ENCODE results near the gene EVC.

Gene EVC

DNA sequence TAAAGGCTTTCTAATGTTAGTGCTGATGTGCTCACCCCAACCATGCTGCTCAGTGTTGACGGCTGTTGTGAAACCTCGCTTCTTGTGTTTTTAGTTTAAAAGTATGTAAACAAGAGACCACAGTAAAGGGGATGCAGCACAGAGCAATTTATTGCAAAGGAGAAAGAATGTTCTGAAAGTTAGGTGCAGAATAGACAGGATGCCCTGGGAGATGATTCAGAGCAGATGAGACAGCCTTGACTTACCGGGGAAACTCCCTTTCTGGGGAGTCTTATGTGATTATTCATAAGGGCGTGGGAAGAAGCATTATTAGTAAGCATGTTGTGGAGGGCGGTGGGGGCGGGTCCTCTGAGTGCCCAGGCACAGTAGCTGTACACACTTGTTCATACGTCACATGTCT is 47.7 kb downstream of the EVC start:
- no peak for DNase-seq

DNA sequence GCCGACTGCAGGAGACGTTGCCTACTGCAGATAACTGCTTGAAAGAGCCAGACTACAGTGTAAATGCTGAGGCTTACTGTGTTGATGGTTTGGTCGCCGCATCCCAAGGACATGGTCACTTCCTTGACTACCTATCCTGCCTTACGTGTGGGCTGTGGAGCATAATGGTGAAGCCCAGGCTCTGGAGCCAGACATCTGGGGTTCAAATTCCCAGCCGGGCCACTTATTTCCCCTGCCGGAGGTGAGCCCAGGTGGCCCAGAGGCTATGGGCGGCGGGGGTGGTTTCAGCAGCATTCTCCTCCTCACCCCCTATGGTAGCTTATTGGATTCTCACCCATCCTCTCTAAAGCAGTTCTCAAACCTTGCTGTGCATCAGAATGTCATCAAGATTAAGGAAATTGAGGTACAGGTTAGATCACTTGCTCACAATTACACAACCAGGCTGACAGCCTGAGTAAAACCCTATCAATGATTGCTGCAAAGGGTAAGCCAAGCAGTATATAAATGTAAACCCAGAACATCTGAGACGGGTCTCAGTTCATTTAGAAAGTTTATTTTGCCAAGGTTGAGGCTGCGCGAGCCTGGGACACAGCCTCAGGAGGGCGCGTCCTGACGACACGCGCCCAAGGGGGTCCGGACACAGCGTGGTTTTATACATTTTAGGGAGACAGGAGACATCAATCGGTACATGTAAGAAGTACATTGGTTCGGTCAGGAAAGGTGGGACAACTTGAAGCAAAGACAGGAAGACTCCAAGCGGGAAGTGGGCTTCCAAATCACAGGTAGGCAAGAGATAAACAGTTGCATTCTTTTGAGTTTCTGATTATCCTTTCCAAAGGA is 48.5 kb downstream of the EVC start:
- no peak for DNase-seq

DNA sequence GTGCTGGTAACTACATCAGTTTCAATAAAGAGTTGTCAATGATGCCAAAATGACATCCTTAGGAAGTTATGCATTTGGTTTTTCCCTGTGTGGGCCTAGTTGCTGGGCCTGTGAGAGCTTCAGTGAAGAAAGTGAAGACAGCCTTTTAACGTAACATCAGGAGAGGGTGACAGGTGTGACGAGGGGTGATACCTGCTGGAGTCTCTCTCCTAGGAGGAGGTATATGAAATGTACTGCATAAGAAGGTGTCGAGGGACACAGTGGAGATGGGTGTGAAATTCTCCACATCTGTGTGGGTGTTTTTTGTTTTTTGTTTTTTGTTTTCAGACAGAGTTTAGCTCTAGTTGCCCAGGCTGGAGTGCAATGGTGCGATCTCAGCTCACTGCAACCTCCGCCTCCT is 49.2 kb downstream of the EVC start:
- DNase-seq = no peak

DNA sequence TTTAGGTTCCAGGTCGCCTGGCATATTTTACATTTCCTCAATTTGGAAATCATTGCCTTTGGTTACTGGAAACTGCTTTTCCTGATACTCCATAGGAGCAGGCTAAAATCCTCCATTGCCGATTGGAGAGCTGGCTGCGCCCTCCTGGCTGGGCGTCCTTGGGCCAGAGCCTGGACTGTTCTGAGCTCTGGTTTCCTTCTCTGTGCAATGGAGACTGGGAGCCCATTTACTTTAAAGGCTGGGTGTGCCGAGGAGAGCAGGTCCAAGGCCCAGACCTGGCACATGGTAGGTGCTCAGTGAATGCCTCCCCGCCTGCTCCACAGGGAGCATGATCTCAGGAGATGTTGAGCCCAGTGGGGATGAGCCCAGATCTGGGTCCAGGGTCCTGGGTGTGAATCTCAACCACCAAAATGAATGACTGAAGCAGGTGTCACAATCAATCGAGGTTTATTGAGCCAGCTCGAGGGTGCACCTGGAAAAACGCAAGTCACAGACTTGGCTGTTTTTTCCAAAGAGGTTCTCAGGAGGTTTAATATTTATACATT is 50.0 kb downstream of the EVC start:
- DNase-seq = no peak

DNA sequence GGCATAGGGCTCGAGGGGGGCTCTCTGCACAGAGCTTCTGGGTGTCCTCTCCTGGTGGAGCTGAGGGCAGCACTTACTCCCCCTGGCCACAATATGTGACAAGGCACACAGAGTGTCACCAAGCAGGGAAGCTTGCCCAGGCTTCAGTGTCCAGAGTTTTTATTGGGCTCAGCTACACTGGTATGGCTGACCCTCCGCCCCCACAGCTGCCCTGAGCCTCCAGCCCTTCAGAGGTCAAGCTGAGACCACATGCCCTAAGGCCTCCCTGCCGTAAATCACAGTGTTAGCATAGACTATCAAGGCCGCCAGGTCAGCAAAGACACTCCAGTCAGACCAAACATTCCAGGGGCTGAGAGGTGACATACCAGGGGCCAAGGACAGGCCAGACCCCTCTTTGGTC is 59.0 kb downstream of the EVC start:
- DNase-seq = no peak

DNA sequence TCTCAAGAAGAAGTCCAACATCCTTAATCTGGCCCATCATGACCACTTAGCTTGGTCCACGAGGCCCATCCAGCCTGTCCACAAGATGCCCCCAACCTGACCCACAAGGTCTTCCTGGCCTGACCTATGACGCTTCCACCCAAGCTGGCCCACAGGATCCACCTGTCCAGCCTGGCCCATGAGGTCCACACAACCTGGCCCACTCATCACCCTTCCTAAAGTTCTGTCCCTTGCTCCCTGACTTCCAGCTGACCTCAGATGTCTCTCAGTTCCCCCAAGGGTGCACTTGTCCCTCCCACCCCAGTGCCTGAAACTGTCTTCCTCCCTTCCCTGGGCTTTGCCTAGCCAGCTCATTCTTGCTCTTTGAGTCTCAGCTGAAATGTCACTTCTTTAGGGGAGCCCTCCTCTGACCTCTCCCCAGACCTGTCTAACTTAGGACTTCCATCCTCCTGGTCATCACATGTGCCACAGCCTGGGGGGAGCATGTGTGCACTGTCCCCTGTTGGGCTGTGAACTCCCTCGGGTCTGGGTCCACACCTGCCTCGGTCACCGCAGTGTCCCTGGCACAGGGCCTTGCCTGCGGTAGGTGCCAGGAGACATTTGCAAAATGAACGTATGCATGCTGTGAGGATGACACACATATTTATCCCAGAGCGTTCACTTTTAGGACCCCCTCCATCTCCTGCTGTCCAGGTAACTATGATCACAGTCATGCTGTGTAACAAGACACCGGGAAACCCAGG is 61.7 kb downstream of the EVC start:
- DNase-seq = no peak

DNA sequence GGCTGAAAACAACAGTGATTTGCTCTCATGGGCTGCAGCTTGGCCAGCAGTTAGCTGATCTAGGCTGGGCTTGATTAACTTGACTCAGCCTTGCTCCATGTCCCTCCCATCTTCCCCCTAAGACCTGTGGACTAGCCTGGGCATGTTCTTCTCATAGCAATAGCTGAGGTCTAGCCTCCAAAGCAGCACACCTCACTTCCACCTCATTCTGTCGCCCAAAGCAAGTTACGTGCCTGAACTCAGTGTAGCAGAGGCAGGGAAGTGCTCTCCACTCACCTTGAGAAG is 62.2 kb downstream of the EVC start:
- no peak for DNase-seq

DNA sequence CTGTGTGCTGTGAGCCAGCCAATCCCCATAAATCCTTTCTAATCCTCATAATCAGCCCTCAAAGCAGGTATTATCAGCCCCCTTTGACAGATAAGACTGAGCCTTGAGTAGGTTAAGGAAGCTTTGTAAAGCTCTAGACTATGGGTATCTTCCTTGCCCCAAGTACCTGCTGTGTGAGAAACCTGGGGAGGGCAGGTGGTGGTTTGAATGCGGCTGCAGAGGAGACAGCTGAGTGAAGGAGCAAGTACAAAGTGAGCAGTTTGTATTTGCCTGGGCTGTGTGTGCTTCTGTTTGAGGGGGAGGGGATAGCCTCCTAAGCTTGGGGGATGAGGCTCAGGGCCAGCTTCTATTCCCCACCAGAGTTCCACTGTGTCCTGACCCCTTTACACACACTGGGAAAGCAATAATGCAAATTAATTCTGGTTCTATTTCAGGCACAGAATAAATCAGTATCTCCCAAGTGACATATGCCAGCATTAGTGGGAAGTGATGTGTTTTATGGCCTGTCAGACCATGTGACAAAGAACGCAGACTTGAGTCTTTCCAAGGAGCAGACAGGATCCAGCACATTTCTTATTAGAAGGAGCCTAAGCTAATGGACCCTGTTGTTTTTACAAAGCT is 63.5 kb downstream of the EVC start:
- no peak for DNase-seq

DNA sequence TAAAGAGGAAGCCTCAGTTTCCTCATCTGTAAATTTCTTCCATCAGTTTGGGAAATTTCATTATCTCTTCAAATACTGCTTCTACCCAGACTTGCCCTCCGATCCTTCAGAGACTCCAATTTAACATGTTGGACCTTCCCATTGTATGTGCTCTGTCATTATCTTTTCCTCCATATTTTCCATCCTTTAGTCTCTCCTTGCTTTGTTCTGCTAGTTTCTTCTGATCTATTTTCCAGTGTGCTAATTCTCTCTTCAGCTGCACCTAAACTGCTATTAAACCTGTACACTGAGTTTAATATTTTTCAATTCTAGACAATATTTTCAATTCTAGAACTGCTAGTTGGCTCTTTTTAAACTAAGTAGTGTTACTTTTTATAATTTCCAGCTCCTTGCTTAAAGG is 65.5 kb downstream of the EVC start:
- no peak for DNase-seq

DNA sequence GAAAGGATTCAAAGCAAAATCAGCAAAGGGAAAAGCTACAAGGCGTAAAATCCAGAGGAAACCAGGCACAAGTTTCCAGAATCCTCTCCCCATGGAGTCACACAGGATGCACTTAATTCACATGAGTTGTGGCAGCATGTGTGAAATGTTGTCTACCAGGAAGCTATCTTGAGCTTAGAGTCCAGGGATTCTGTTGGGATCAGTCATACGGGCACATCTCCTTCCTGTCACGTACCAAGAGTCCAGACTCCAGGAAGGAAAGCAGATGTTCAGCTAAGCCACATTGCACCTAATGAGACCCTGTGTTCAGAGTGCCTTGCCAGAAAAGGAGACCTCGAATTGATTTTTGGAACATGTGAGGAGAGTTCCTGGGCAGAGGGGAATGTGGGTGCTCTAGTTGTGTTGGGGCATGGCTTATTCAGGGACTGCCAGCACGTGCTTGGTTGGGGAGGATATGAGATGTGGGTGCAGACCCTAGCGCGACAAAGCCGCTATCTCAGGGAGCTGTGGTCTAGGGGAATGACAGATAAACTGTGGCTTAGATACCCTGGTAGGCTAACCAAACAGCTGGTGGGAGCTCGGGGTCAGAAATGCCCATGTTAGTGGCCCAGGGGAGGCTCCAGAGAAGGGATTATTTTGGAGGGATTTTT is 70.0 kb downstream of the EVC start:
- DNase-seq = no peak

DNA sequence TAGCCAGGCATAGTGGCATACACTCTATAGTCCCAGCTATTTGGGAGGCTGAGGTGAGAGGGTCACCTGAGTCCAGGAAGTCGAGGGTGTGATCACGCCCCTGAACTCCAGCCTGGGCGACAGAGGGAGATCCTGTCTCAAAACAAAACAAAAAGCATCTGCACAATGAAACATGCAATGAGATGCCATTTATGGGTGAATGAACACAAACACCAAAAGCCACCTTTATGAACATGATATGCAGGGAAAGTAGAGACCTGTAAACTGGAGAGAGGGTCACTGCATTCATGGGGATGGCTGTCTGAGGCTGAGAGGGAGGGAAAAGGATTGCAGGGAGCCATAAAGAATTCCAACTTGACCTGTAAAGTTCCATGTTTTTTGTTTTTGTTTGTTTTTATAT is 70.7 kb downstream of the EVC start:
- no peak for DNase-seq

DNA sequence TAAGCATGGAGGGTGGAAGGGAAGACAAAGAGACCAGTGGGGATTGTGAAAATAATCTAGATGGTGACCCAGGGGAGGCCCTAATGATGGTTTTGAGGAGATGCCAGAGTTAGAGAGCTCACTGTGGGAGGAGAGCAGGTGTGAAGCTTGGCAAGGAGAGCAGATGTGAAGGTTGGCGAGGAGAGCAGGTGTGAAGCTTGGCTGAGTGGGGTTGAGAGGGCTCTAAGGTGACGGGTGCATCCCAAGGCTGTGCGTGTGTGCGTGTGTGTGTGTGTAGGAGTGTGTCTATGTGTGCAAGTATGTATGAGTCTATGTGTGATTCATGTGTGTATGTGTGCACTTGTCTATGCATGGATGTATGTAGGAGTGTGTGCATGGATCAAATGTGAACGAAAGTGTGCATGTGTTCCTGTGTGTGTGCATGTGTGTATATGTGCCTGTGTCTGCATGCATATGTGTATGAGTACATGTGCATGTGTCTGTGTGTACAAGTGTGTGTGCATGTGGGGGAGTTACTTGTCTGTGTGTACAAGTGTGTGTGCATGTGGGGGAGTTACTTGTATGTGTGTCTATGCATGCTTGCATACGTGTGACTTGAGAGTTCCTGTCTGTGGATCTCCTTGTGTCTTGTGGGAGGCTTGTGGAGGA is 72.0 kb downstream of the EVC start:
- DNase-seq = no peak

DNA sequence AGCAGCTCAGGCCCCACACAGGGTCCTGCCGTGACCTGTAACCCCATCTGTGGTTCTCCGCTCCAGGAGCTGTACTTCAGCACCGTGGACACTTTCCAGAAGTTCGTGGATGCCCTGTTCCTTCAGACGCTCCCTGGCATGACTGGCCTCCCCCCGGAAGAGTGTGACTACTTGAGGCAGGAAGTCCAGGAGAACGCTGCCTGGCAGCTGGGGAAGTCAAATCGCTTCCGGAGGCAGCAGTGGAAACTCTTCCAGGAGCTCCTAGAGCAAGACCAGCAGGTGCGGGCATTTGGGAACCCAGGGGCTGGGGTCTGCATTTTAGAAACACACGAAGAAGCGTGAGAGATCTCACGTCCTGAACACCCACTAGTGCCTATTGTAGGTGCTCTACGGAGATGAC is 72.5 kb downstream of the EVC start:
- DNase-seq = no peak

DNA sequence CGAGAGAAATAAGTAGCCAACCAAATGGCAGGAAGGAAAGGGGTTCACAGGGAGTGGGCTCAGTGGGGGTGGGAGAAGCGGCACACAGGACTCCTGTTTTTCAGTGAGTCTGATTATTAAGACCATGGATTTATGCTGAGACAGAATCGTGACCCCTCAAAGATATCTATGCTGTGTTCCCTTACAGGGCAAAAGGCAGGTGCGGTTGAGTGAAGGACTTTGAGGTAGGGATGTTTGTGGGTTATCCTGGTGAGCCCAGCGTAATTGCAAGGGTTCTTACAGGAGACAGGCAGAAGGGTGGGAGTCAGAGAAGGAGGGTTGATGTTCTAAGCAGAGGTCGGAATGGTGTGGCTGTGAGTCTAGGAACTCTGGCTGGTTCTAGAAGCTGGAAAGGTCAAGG is 73.0 kb downstream of the EVC start:
- no peak for DNase-seq

DNA sequence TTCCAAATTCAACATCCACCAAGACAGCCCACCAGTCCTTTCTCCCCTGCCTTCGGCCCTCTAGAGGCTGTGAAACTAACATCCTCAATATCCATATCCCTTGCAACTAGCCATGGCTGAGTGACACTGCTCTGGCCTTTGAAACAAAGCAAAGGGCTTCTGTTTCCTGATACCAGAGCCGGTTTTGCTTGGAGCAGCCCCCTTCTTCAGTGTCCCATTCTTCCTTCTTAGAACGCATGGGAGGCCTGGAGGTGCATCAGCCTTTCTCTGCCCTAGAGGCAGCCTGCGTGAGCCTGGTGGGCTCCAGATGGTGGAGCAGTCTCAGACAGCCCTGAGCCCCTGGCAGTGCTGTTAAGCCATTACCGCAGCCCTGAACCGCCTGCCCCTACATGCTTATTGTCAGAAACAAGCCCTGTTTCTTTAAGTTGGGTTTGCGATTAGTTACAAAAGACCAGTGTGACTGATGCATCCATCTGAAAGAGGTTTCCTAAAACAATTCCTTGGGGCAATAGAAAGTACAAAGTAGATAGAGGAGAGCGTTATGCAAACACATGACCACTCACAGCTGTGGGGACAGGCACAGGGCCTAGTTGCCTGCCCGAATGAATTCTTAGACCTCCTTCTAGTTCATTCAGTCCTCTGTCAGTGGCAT is 74.1 kb downstream of the EVC start:
- DNase-seq = no peak

DNA sequence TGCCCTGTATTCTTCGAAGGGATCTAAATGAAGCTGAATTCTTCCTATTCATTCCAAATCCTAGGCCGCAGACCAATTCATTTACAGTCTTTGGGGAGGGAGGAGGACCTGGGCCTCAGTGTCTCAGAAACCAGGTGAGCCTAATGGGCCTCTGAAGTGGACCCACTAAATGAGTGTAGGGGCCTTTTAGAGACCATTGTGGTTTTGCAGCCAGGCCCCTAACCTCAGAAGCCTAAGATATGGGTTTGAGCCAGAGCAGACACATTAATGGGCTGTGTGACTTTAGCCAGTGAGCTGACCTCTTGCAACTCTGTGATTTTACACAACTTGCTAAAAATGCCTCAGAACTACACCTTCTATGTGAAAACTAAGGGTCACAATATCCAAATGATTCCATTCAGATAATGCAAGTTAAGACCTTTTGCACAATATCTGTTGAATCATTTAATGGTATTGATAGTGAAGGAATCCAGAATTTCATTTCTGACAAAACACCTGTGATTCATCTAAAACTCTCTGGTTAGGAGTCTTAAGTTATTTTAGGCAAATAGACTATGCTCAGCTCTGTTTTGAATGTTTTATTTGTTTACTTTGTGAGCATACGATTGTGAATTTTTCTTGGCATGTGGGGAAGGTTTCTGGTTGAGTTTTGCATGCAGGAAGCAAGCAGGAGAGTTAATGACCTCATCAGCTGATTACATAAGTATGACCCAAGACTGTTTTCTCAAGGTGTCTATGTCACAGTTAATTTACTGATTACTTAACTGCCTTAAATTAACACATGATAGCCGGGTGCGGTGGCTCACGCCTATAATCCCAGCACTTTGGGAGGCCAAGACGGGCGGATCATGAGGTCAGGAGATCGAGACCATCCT is 75.0 kb downstream of the EVC start:
- no peak for DNase-seq

DNA sequence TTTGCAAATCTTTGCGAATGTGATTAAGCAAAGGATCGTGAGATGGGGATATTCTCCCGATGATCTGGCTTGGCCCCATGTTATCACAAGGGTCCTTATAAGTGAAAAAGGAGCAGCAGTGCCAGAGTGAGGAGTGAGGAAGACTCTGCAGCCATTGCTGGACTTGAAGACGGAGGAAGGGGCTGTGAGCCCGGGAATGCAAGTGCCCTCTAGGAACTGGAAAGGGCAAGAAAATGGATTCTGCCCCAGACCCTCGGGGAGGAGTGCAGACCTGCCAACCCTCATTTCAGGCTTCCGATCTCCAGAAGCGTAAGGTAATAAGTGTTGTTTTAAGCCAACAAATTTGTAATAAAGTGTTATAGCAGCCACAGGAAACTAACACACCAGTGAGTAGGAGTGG is 76.3 kb downstream of the EVC start:
- no peak for DNase-seq

DNA sequence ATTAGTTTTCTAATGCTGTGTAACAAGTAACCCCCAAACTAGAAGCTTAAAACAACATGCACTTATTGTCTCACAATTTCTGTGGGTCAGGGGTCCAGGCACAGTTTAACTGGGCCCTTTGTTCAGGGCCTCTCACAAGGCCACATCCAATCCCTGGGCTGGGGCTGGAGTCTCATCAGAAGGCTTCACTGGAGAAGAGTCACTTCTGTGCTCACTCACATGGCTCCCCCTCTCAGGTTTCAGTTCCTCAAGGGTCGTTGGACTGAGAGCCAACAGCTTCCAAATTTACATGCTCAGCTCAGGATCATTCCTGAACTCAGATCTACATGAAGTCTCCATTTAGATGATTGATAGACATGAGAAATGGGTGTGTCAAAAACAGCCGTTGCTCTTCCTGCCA is 77.1 kb downstream of the EVC start:
- no peak for DNase-seq

DNA sequence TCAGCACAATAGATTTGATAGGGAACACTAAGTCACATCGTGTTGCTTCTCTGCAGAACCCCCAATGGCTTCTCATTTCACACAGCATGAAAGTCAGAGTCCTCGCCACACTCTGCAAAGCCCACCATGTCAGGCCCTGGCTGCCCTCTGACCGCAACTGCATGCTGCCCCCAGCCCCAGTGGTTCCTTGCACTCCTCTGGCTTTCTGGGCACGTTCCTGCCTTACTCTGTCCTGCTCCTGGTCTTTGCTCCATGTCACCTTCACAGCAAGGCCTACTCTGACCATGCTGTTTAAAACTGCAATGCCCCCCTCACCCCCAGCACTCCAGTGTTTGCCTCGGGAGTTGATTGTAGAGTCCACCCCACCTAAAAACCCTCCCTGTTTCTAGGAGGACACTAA is 78.1 kb downstream of the EVC start:
- DNase-seq = no peak

DNA sequence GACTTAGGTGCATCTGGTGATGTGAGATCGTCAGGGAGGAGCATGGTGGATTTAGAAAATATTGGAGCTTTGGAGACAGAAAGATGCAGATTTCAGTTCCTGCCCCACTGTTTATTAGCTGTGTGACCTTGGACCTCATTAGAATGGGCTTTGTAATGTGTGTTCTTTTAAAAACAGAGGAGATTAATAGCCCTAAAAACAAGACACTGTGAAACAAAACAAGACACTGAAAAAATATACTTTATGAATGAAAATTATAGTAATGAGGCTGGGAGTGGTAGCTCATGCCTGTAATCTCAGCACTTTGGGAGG is 79.5 kb downstream of the EVC start:
- DNase-seq = no peak

DNA sequence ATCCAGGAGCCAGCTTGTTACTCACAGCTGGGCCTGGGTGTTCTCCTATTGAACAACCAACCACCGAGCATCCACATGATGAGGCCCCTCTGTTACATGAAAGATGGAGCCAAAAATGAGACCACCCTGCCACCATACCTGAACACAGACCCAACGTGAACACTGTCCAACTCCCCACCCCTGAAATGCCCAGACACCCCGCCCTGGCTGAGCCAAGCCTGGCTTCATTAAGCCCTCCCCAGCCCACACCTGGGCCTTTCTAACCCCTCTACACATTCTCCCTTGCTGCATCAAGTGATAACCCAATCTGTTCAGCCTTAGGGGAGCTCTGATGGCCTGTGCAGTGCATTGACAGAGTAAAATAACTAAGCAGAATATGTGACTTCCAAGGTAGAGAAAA is 80.7 kb downstream of the EVC start:
- DNase-seq = no peak

DNA sequence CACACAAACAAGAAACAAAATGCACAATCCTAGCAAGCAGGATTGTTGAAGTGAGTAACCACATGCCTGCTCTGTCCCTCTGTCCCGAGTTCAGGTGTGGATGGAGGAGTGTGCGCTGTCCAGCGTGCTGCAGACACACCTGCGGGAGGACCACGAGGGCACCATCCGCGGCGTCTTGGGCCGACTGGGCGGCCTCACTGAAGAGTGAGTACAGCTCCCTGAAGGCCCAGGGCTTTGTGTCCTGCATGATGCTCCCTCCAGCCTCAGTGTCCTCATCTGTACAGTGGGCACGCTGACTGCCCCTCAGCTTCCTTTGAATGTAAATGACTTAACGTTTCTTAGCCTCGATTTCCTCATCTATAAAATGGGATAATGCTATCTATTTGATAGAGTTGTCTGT is 82.5 kb downstream of the EVC start:
- no peak for DNase-seq
